ENCODE results near the gene TXNL4A. TPM values are rescaled to one million over a fixed set of nuclear protein-coding genes. Genes with fewer than 3 reads are reported as not detected.
A peak's percentile ranks its signal among the peaks of the same experiment; 100 is the strongest.

Gene TXNL4A
- total and polyA plus RNA-seq, 9 donors, result 9.4 to 57.1 (median 42.3) TPM

DNA sequence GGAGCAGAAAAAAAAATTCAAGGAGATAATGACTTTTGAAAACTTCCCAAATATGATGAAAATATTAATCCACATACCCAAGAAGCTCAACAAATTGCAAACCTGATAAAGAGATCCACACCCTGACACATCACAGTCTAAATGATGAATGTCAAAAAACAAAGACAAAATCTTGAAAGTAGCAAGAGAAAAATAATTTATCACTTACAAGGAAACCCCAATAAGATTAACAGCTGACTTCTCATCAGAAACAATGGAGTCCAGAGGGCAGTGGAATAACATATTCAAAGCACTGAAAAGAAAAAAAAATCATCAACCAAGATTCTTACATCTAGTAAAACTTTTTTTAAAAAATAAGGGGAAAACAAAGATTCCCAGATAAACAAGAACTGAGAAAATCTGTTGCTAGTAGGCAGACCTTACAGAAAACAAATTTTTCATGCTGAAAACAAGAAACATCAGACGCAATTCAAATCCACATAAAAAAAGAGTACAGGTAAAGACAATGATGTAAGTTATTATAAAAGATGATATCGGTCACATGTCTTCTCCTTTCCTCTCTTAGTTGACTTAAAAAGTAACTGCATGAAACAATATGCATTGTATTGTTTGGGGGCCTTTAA is 58.2 kb downstream of the TXNL4A start:
- intact Hi-C loops (cut with DNase I), result no loop called here

DNA sequence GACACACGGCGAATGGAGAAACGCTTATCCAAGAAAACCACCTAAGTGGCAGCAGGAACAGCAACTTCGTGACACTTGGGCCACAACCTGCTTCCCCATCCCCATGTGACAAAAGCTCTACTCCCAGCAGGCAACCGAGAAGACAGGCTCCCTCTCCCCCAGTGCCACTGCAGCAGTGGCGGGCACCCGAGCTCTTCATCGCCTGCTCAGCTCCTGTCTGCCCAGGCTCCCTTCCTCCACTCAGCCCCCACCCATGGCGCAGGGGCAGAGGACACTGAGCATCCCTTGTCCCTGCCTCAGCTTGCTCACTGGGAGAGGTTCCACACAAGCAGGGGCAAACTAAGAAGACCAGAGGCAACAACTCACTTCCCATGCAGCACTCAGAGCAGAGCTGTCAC is 59.8 kb downstream of the TXNL4A start:
- WGBS, 3 donors, result 97 to 99% (median 97%) methylated on average over 9 of the region's 9 CpGs
- no peak overlapping the region for H3K27ac ChIP-seq
- peak in 4 of 5 donors; percentile 4 to 24 (median 6) for DNase-seq
- no peaks in the 10 kb centered on the region for H3K27me3 ChIP-seq
- peaks cover 13% of the 10 kb centered on the region for H3K4me1 ChIP-seq (ENCODE audit: insufficient read depth)
- TF ChIP-seq POLR2A (IDR thresholded peaks at IDR 0.05) (no peak), EP300 (IDR thresholded peaks at IDR 0.05) (no peak)
- TF ChIP-seq, protein P1, sequence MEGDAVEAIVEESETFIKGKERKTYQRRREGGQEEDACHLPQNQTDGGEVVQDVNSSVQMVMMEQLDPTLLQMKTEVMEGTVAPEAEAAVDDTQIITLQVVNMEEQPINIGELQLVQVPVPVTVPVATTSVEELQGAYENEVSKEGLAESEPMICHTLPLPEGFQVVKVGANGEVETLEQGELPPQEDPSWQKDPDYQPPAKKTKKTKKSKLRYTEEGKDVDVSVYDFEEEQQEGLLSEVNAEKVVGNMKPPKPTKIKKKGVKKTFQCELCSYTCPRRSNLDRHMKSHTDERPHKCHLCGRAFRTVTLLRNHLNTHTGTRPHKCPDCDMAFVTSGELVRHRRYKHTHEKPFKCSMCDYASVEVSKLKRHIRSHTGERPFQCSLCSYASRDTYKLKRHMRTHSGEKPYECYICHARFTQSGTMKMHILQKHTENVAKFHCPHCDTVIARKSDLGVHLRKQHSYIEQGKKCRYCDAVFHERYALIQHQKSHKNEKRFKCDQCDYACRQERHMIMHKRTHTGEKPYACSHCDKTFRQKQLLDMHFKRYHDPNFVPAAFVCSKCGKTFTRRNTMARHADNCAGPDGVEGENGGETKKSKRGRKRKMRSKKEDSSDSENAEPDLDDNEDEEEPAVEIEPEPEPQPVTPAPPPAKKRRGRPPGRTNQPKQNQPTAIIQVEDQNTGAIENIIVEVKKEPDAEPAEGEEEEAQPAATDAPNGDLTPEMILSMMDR (IDR thresholded peaks at IDR 0.05), result no peak
- no peak overlapping the region for H3K4me3 ChIP-seq
- H3K36me3 ChIP-seq, result no peaks in the 10 kb centered on the region
- H3K9me3 ChIP-seq, result no peaks in the 10 kb centered on the region
- intact Hi-C loops (cut with DNase I), result loop anchor here in 1 of 4 donors (10.0 kb wide), 1 partner anchor 106 kb away; the partner anchor contains the start of gene RBFA

More for the DNA sequence above, 58.2 kb downstream of the TXNL4A start:
- Histone ChIP-seq H3K9me3 (no peaks in the 10 kb centered on the region), H3K36me3 (no peaks in the 10 kb centered on the region), H3K4me1 (ENCODE audit: insufficient read depth) (peaks cover 4% of the 10 kb centered on the region), H3K27me3 (no peaks in the 10 kb centered on the region), H3K4me3 (no peak overlapping the region), H3K27ac (no peak overlapping the region)
- no peak for DNase-seq
- WGBS, 3 donors, result 98 to 100% (median 99%) methylated on average over 2 of the region's 2 CpGs
- TF ChIP-seq, protein P1 (IDR thresholded peaks at IDR 0.05), result no peak
- TF ChIP-seq EP300 (IDR thresholded peaks at IDR 0.05) (no peak), POLR2A (IDR thresholded peaks at IDR 0.05) (no peak)

DNA sequence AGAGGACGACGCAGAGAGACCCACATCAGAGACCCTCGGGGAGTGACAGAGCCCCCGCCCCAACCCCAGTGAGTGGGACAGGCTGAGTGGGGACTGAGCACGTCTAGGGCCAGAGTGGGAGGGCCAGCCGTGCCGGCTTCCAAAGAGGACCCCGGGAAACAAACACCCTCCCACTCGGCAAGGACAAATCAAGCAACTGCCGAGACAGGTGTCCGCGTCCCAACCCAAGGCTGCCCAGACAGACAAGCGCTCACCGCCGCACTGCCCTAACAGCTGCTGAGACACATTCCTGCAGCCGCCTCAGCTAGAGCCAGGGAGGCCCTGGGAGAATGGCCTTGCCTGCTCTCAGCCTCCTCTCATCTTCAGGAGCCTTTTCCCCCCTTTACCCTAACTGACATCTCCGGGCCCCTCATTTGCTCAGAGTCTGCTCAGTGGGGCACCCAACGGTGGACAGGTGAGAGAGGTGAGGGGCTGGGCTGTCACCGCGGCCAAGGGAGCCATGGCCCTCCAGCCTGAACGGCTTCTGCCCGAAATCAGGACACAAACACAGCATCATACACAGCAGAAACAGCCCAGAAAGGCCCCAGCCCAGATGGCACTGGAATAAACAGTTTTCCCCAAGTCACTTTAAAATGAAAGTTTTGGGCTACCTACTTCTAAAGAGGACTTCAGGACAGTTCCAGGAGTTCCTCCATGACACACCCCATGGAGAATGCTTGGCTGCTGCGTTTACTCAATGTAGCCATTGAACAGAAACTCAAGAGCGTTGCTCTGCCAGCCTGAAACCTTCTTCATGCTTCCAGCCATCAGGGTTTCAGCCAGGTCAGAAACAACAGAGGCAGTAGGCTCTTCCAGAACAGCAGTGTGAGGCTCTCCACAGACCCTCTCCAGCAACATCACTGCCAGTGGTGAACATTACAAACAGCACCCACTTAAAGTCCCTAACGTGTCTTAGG is 60.5 kb downstream of the TXNL4A start:
- TF ChIP-seq EP300 (IDR thresholded peaks at IDR 0.05), result no peak
- TF ChIP-seq, protein P1 (IDR thresholded peaks at IDR 0.05), result no peak
- TF ChIP-seq POLR2A (IDR thresholded peaks at IDR 0.05), result no peak
- H3K9me3 ChIP-seq, result no peaks in the 10 kb centered on the region
- 91 to 95% (median 93%) methylated on average over 25 of the region's 25 CpGs for WGBS, 3 donors
- intact Hi-C loops (cut with DNase I), result loop anchor here in 1 of 4 donors (10.0 kb wide), 1 partner anchor 107 kb away; the partner anchor contains the start of gene RBFA
- peaks cover 13% of the 10 kb centered on the region for H3K4me1 ChIP-seq (ENCODE audit: insufficient read depth)
- peak in 2 of 5 donors; percentile 7 to 12 for DNase-seq
- H3K27ac ChIP-seq, result no peak overlapping the region
- H3K4me3 ChIP-seq, result no peak overlapping the region
- no peaks in the 10 kb centered on the region for H3K27me3 ChIP-seq
- no peaks in the 10 kb centered on the region for H3K36me3 ChIP-seq

DNA sequence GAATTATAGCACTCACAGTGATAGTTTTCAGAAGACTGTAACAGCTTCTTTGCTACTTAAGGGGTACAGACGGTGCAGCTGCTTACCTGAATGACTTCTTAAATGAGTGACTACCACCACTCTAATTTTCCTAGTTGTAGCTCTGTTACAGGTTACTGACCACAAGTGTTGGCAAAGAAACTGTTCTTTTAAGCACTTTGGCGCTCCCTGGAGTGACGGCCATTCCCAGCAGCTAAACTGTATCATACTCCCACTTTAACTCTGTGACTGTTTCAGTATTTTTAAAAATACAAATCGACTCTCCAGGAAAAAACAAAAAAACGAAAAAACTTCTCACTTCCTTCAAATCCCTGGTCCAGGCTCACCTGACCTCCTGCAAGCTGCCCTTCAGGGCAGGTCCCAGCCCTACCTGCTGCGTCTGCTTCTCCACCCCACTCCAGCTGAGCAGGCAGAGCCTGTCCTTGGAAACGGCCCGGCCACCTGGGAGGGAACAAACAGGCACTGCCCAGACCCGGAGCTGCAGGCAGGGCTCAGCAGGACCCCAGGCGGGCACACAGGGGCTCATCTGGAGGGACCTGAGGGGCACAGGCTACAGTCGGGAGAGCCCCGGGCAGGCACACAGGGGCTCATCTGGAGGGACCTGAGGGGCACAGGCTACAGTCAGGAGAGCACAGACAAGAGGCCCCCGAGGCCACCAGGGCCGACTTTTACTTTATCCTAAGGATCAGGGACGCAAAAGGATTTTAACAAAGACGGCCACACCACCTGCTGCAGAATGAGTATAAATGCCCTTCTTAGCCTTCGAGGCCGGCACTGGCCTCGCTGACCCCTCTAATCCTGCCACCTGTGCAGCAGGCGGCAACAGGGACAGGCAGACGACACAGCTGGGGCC is 61.4 kb downstream of the TXNL4A start:
- no peak overlapping the region for H3K4me3 ChIP-seq
- intact Hi-C loops (cut with DNase I), result loop anchor here in 1 of 4 donors (10.0 kb wide), 1 partner anchor 108 kb away; the partner anchor contains the start of gene RBFA
- H3K36me3 ChIP-seq, result no peaks in the 10 kb centered on the region
- peaks cover 13% of the 10 kb centered on the region for H3K4me1 ChIP-seq (ENCODE audit: insufficient read depth)
- H3K9me3 ChIP-seq, result no peaks in the 10 kb centered on the region
- no peak overlapping the region for H3K27ac ChIP-seq
- no peaks in the 10 kb centered on the region for H3K27me3 ChIP-seq
- TF ChIP-seq EP300 (IDR thresholded peaks at IDR 0.05), result no peak
- TF ChIP-seq, protein P1 (IDR thresholded peaks at IDR 0.05), result no peak
- no peak for TF ChIP-seq POLR2A (IDR thresholded peaks at IDR 0.05)
- peak; percentile 12 to 35 (median 13) for DNase-seq
- 80 to 83% (median 82%) methylated on average over 21 of the region's 21 CpGs for WGBS, 3 donors

Measured in ovary (tissue), 9 donors.